Stimulated activated naive B cell treated with anti-CD40 and anti-IgM and Interleukin-4, amounts not matched to agents 10 μg/mL and 1 μg/mL and 100 μg/mL, for 72 hours (primary cell): Measurements from ENCODE around the gene LYZL1.
"Not testable (repeated sequence)": the region's sequence is repeated elsewhere in the genome, so short reads cannot be mapped to it uniquely, and the experiment has no call there.

Experiments used
- ATAC-seq, 2 donors: fragments of 150-1000 bp; cut with Tn5 transposase; replicated peaks; 2 replicates each; pipeline ENCODE4 v1.10.0; 2021; ENCODE audit warnings: moderate library complexity in 1 of 2
- DNase-seq: peaks from one replicate; pipeline ENCODE4 v3.0.0; 2021
- H3K27ac Mint-ChIP-seq: one replicate; pipeline ENCODE4 v1.8.0; 2022; ENCODE audit warnings: mild to moderate bottlenecking, mixed read lengths
- H3K27me3 Mint-ChIP-seq, 2 donors: one replicate each; pipeline ENCODE4 v1.8.0; 2022; ENCODE audit warnings: mixed read lengths in 2 of 2
- H3K36me3 Mint-ChIP-seq, 2 donors: one replicate each; pipeline ENCODE4 v1.8.0; 2022; ENCODE audit warnings: mixed read lengths in 2 of 2, mild to moderate bottlenecking in 1 of 2
- H3K4me1 Mint-ChIP-seq, 2 donors: one replicate each; pipeline ENCODE4 v1.8.0; 2022; ENCODE audit warnings: mixed read lengths in 2 of 2, mild to moderate bottlenecking in 1 of 2
- H3K4me3 Mint-ChIP-seq, 2 donors: one replicate each; pipeline ENCODE4 v1.8.0; 2022; ENCODE audit warnings: mild to moderate bottlenecking in 2 of 2, mixed read lengths in 2 of 2, moderate library complexity in 1 of 2
- H3K9me3 Mint-ChIP-seq, 2 donors: one replicate each; pipeline ENCODE4 v1.8.0; 2022; ENCODE audit warnings: mixed read lengths in 2 of 2, mild to moderate bottlenecking in 1 of 2

The LYZL1 gene

DNA sequence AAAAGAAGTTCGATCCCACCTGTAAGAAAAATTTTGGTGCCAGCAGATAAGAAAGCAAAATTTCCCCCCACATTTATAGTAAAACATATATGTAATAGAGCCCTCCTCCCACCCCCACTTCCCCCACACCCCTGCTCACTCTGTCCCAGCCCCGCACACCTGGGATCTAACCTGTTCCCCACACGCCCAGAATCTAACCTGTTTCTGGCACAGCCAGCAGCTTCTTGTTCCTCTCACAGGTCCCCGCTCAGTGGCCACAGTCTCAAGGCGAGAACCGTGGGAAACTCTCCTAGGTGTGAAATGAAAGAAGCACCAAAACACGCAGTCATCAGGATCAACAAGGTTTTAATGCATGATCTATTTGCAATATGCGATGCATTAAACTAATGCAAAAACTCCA, 32.8 kb downstream of the LYZL1 start:
- ATAC-seq (no peak), DNase-seq (no peak)
- H3K27me3 Mint-ChIP-seq = peaks cover 17 to 30% of the 10 kb centered on the region in 2 donors
- no peaks in the 10 kb centered on the region for H3K36me3 Mint-ChIP-seq
- peaks cover 0 to 4% of the 10 kb centered on the region in 2 donors for H3K4me1 Mint-ChIP-seq
- H3K27ac Mint-ChIP-seq = no peak overlapping the region
- H3K4me3 Mint-ChIP-seq = no peak overlapping the region
- H3K9me3 Mint-ChIP-seq = no peaks in the 10 kb centered on the region

DNA sequence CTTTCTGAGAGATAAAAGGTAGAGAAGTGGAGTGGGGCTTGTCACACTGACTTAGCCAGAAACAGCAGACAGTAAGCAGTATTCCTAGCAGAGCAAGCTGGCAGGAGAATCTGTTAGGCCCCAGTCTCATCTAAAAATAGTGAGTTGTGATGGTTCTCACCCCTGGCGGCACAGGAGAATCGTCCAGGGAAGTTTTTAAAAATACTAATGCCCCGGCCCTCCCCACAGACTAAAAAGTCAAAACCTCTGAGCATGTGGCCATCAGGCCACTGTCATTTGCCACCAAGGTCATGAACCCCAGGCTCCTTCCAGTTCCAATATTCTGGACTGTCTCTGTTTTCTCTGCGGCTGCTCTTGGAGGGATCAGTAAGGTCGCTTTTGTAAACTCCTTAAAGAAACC, 34.0 kb downstream of the LYZL1 start:
- no peaks in the 10 kb centered on the region for H3K36me3 Mint-ChIP-seq
- peaks cover 9 to 19% of the 10 kb centered on the region in 2 donors for H3K27me3 Mint-ChIP-seq

DNA sequence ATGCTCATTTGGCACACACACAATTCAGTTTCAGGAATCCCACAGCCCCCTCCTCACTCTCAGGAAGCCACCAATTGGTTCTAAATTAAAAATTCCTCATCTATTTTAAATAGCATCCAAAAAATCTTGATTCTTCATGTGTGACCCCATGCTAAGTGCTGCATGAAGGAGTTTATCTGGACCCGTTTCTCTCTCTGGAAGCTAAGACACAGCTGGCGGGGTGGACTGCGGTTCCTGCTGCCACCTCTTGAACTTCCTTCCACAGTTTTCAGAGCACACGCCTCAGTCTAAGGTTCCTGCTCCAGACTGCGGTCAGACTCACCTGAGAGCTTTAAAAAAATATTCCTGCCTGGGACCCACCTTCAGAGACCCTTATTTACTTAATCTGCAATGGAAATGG, 34.5 kb downstream of the LYZL1 start:
- Mint-ChIP-seq H3K27me3 (peaks cover 5 to 16% of the 10 kb centered on the region in 2 donors), H3K9me3 (no peaks in the 10 kb centered on the region), H3K27ac (no peak overlapping the region), H3K4me3 (no peak overlapping the region), H3K36me3 (no peaks in the 10 kb centered on the region), H3K4me1 (peaks cover 0 to under 1% of the 10 kb centered on the region in 2 donors)
- no peak for ATAC-seq
- no peak for DNase-seq

More for the DNA sequence above, 34.0 kb downstream of the LYZL1 start:
- H3K4me3 Mint-ChIP-seq = no peak overlapping the region
- no peaks in the 10 kb centered on the region for H3K9me3 Mint-ChIP-seq
- DNase-seq (no peak), ATAC-seq (no peak)
- peaks cover 0 to 4% of the 10 kb centered on the region in 2 donors for H3K4me1 Mint-ChIP-seq
- no peak overlapping the region for H3K27ac Mint-ChIP-seq

DNA sequence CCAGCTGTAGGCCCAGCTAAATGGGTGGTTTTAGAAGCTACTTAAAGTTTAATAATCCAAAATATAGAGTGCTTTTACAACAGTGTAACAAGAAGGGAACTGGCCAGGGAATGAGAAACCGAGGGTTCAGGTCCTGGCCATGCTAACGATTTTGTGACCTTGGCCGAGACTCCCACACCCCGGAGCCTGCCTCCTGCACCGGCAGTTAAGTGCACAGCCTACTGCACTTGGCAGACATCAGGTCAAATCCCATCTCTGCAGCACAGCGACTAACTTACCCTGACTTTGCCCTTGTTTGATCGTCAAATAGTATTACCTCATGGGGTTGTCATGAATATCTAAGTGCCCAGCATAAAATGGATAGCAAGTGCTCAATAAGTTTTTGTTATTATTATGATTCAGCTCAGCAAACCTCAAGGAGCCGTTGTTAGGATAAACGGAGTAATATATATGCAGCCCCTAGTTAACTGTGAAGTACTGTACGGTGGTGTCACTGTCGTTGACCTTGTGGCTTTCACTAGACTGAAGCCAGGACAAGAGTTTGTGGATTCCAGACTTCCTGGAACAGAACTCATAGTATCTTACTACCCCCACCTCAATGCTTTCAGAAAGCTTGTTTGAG, 35.5 kb downstream of the LYZL1 start:
- DNase-seq (no peak), ATAC-seq (no peak)
- peaks cover 3 to 7% of the 10 kb centered on the region in 2 donors for H3K27me3 Mint-ChIP-seq
- no peaks in the 10 kb centered on the region for H3K36me3 Mint-ChIP-seq
- H3K4me1 Mint-ChIP-seq = no peaks in the 10 kb centered on the region
- no peaks in the 10 kb centered on the region for H3K9me3 Mint-ChIP-seq
- H3K27ac Mint-ChIP-seq = no peak overlapping the region
- H3K4me3 Mint-ChIP-seq = no peak overlapping the region

DNA sequence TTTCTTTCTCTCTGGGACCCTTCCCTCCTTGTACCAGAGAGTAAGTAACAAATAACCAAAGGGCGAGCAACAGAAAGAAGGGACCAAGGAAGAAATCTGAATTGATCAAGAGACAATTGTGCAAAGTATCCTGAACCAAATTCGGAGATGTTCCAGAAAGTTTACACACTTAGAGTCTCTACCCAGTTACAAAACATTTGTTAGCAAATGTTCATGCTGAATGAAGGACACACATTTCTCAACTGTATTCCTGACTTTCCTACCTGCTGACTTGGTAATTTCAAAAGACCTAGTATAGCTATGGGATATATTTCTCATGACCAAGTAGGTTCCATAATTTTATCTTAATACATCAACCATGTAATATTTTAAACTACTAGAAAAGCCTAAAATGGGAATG, 37.4 kb downstream of the LYZL1 start:
- ATAC-seq = no peak
- no peak overlapping the region for H3K4me3 Mint-ChIP-seq
- H3K36me3 Mint-ChIP-seq = no peaks in the 10 kb centered on the region
- peaks cover 0 to 6% of the 10 kb centered on the region in 2 donors for H3K27me3 Mint-ChIP-seq
- DNase-seq = no peak
- no peaks in the 10 kb centered on the region for H3K9me3 Mint-ChIP-seq
- no peaks in the 10 kb centered on the region for H3K4me1 Mint-ChIP-seq
- H3K27ac Mint-ChIP-seq = no peak overlapping the region

DNA sequence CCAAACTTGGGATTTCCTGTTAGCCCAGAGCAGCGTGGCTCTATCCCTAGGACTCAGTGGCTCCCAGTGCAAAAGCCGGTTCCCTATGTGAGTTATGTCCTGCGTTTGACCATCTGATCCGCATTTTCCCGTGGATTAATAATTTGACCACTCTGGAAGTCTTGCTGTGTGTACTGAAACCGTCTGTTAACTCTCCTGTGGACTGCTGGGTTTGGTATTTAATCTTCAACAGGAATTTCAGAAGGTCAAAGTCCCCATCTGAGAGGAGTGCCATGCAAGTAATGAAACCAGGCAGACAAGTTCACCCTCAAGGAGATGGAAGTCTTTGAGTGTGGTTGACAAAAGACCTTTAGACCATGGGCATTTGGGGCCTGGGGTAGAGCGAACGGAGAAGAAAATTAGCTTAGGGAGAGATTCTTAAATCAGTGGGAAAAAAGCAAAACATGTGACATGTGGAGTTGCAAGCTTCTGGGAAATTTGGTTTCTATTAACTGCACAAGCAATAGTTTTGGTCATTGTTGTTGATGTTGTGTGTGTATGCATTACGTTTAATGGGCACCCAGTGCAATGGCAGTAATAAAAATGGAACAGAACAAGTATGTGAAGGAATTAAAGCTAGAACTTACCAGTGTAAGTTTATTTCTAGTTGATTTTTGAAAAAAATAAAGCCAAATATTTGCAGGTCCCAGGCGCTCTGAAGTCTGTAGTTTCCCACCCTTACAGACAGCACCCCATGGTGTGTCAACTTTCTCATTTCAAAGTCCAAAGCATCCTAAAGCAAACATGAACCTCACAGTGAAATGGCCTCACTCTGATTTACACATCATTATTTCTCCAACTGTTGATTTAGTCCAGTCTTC, 38.2 kb downstream of the LYZL1 start:
- ATAC-seq (no peak), DNase-seq (no peak)
- peaks cover 0 to 3% of the 10 kb centered on the region in 2 donors for H3K27me3 Mint-ChIP-seq
- no peaks in the 10 kb centered on the region for H3K4me1 Mint-ChIP-seq
- H3K4me3 Mint-ChIP-seq = no peak overlapping the region
- H3K36me3 Mint-ChIP-seq = no peaks in the 10 kb centered on the region
- H3K9me3 Mint-ChIP-seq = no peaks in the 10 kb centered on the region
- H3K27ac Mint-ChIP-seq = no peak overlapping the region

DNA sequence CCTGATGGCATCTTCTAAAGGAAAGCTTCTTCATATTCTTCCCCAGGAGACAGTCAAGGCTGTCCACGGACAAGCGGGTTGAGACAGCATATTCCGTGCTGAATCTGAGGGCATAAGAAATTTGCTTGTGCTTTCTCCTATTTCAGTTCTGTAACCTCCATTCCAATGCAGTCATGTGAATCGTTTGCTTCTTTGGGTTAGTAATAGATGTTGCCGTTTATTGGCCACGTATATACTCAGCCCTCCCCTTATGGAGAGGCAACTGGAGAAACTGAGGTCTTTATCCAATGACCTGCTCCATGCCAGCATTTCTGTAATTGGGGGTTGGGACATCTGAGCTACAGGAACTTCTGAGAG, 38.9 kb downstream of the LYZL1 start:
- no peak for DNase-seq
- no peaks in the 10 kb centered on the region for H3K9me3 Mint-ChIP-seq
- H3K4me3 Mint-ChIP-seq = no peak overlapping the region
- ATAC-seq = no peak
- peaks cover 0 to 4% of the 10 kb centered on the region in 2 donors for H3K27me3 Mint-ChIP-seq
- no peak overlapping the region for H3K27ac Mint-ChIP-seq
- no peaks in the 10 kb centered on the region for H3K36me3 Mint-ChIP-seq
- H3K4me1 Mint-ChIP-seq = no peaks in the 10 kb centered on the region

DNA sequence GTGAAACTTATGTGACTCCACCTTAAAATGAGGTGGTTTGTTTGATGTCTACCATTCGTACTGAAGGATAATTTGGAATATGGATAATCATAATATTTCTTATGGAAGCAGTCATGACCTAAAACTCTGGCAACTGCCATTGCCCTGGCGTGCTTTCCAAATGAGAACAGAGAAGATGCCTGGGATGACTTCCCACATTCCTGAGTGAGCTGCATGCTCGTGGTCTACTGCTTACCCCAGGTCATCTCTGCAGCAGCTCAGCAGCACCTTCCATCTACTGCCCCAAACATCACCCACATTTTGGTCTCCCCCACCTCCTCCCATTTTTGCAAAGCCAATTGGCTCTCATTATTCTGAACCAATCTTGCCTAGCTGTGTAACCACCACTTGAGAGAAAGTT, 40.1 kb downstream of the LYZL1 start:
- H3K27me3 Mint-ChIP-seq = peaks cover 0 to 8% of the 10 kb centered on the region in 2 donors
- H3K4me1 Mint-ChIP-seq = no peaks in the 10 kb centered on the region
- DNase-seq (no peak), ATAC-seq (no peak)
- no peak overlapping the region for H3K27ac Mint-ChIP-seq
- H3K36me3 Mint-ChIP-seq = no peaks in the 10 kb centered on the region
- no peak overlapping the region for H3K4me3 Mint-ChIP-seq
- no peaks in the 10 kb centered on the region for H3K9me3 Mint-ChIP-seq

DNA sequence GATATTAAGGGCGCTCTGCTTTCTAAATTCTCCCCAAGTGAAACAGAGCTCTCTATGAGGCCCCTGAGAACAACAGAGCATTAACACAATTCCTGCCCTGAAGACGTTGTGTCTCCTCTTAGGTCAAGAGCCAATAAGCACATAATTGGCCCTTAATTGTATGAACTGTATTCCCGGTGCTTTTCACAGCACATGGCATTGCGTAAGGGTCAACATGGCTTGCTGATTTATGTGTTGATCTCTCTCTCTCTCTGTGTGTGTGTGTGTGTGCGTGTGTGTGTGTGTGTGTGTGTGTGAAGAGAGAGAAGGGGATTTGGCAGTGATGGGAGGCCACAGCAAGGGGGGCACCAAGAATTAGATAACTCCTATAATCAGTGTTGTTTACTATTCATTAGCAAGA, 40.5 kb downstream of the LYZL1 start:
- peaks cover 0 to 8% of the 10 kb centered on the region in 2 donors for H3K27me3 Mint-ChIP-seq
- H3K9me3 Mint-ChIP-seq = no peaks in the 10 kb centered on the region
- DNase-seq = no peak
- no peak overlapping the region for H3K27ac Mint-ChIP-seq
- no peaks in the 10 kb centered on the region for H3K4me1 Mint-ChIP-seq
- H3K4me3 Mint-ChIP-seq = no peak overlapping the region
- ATAC-seq = no peak
- H3K36me3 Mint-ChIP-seq = no peaks in the 10 kb centered on the region

DNA sequence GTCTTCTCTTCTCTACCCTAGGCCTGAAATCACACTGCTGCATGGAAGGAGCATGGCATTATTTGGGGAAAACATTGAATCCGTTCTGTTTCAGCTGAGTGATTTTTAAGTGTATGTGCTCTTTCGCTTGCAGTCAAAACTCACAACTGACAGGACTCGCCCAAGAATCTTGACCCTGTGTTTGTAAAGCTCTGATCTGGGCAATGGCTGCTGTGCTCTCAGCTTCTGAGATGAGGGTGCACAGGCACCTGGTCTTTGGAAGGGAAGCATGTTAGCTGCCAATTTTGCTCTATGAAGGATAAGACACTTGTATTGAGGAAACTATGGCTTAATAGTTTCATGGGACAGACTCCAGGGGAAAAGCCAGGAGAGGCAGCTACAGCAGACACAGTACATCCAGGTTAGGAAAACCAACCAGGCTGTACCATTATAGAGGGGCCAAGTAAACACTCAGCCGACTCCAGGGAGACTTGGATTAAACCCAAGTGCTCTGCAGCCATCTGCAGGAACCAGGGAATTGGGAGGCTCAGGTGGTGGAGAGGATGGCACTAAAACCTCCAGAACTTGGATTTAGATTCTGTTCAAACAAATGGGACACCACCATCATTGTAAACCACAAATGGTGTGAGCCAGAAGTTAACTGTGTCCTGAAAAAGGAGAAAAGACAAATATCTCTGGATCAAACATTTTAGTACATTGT, 43.3 kb downstream of the LYZL1 start:
- no peaks in the 10 kb centered on the region for H3K36me3 Mint-ChIP-seq
- peaks cover 0 to 8% of the 10 kb centered on the region in 2 donors for H3K27me3 Mint-ChIP-seq
- DNase-seq (no peak), ATAC-seq (no peak)
- H3K4me3 Mint-ChIP-seq = no peak overlapping the region
- no peaks in the 10 kb centered on the region for H3K4me1 Mint-ChIP-seq
- H3K9me3 Mint-ChIP-seq = peaks cover 4 to 6% of the 10 kb centered on the region in 2 donors
- H3K27ac Mint-ChIP-seq = no peak overlapping the region

DNA sequence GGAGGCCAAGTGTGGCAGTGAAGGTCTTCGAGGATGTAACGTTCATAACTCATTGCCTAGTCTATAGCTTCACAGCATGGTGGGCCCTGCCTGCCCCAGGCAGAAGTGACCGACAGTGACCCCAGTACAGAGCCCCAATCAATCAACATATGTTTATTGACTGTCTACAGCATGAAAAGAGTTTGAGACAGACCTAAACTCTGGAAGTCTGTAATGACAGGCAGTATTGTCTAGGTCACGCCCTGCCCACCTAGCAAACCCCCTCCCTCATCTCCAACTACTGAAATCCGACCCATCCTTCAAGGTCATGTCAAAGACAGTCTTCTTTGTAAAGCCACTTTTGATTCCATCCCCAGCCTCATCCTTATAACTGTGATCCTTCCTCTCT, 43.9 kb downstream of the LYZL1 start:
- Mint-ChIP-seq H3K27me3 (peaks cover 0 to 8% of the 10 kb centered on the region in 2 donors), H3K9me3 (peaks cover 4 to 6% of the 10 kb centered on the region in 2 donors), H3K36me3 (no peaks in the 10 kb centered on the region), H3K4me1 (no peaks in the 10 kb centered on the region), H3K4me3 (no peak overlapping the region), H3K27ac (no peak overlapping the region)
- ATAC-seq (no peak), DNase-seq (no peak)

DNA sequence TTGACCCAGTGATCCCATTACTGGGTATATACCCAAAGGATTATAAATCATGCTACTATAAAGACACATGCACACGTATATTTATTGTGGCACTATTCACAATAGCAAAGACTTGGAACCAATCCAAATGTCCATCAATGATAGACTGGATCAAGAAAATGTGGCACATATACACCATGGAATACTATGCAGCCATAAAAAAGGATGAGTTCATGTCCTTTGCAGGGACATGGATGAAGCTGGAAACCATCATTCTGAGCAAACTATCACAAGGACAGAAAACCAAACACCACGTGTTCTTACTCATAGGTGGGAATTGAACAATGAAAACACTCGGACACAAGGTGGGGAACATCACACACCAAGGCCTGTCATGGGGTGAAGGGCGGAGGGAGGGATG, 48.7 kb downstream of the LYZL1 start:
- not testable (repeated sequence) for H3K36me3 Mint-ChIP-seq, DNase-seq, H3K27ac Mint-ChIP-seq, H3K9me3 Mint-ChIP-seq, H3K27me3 Mint-ChIP-seq, ATAC-seq, H3K4me3 Mint-ChIP-seq, H3K4me1 Mint-ChIP-seq

DNA sequence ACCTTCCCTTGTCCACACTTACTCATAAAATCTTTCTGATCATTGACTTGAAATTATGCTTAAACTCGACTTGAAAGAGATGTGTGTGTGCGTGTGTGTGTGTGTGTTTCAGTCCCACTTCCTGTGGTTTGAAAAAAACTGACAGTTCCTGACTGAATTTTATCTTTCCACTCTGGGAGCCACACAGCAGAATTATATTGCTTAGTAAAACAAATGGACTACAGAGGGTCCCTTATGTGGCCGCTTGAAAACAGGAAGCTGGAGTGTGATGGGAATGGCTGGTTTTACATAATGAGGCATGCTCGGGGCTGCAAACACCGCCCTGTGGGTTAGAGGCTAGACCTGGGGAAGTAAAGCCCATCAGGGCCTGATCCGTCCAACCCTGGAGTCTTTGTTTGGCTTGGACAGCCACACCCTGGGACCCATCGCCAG, 54.8 kb downstream of the LYZL1 start:
- Mint-ChIP-seq H3K4me1 (no peaks in the 10 kb centered on the region), H3K27ac (no peak overlapping the region), H3K4me3 (no peak overlapping the region), H3K36me3 (no peaks in the 10 kb centered on the region), H3K9me3 (peaks cover 5 to 8% of the 10 kb centered on the region in 2 donors), H3K27me3 (peaks cover 3 to 15% of the 10 kb centered on the region in 2 donors)
- no peak for ATAC-seq
- no peak for DNase-seq

DNA sequence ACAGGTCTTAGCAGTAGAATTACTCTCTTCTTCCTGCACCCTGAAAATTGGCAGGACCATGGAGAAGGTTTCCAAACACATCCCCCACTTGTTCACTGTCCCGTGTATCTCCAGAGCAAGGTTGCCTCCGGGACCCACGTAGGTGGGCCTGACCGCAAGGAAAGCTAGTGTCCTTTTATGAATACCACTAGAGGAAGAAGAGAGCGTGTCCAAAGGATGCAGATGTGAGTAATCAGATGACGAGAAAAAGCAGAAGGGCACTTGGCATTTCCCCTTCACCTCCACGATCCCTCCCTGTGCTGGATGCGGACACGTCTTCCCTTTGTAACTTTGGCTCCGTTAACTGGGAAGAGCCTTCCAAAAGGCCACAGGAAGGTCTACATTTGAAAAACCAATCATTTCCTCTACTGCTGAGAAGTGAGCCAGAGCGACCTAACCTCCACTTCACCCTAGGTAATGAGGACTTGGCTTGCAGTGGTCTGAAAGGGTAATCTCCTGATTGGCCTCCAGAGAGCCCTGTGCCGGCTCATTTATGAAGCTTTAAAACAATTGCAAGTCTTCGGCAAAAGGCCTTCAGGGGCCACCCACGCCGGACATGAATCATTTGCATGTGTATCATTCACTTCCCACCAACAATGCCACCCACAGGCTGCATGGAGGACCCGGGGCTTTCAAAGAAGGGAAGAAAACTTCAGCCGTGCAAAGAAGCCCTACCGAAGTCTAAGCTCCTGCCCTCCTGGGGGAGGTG, 55.4 kb downstream of the LYZL1 start:
- H3K36me3 Mint-ChIP-seq = no peaks in the 10 kb centered on the region
- H3K4me1 Mint-ChIP-seq = no peaks in the 10 kb centered on the region
- H3K27ac Mint-ChIP-seq = no peak overlapping the region
- H3K9me3 Mint-ChIP-seq = peaks cover 5 to 8% of the 10 kb centered on the region in 2 donors
- H3K4me3 Mint-ChIP-seq = no peak overlapping the region
- H3K27me3 Mint-ChIP-seq = peaks cover 3 to 15% of the 10 kb centered on the region in 2 donors
- DNase-seq (no peak), ATAC-seq (no peak)
